Ectodermal cell (in vitro differentiated cells): ENCODE data around the gene PPARA.

Experiments used
- H3K27ac ChIP-seq: 2 replicates; pipeline ENCODE4 v1.7.0; 2013; ENCODE audit warnings: mild to moderate bottlenecking, low read depth, low read length; ENCODE audit not compliant: insufficient read depth, poor library complexity, severe bottlenecking
- H3K27me3 ChIP-seq: 2 replicates; pipeline ENCODE4 v1.7.0; 2013; ENCODE audit warnings: mild to moderate bottlenecking, low read length; ENCODE audit not compliant: insufficient read depth, control insufficient read depth, poor library complexity, severe bottlenecking
- H3K36me3 ChIP-seq: one replicate; pipeline ENCODE4 v1.7.0; 2013; ENCODE audit warnings: low read length; ENCODE audit not compliant: control insufficient read depth, insufficient read depth
- H3K4me1 ChIP-seq: one replicate; pipeline ENCODE4 v1.7.0; 2013; ENCODE audit warnings: low read length; ENCODE audit not compliant: control insufficient read depth, insufficient read depth
- H3K4me3 ChIP-seq: 2 replicates; pipeline ENCODE4 v1.7.0; 2013; ENCODE audit warnings: low read depth, low read length, control low read depth; ENCODE audit not compliant: insufficient read depth
- H3K9me3 ChIP-seq: 2 replicates; pipeline ENCODE4 v1.7.0; 2013; ENCODE audit warnings: mild to moderate bottlenecking, low read length, moderate library complexity; ENCODE audit not compliant: control insufficient read depth
- WGBS, 2 experiments: methylation state at CpG; one replicate each; pipeline ENCODE4 v1.1.7; 2013; ENCODE audit warnings: missing lambda C conversion rate in 2 of 2; 5-methylcytosine and 5-hydroxymethylcytosine counted together

The PPARA gene

GRCh38 chr22:46159212-46159611 is 8.9 kb downstream of the PPARA start:
- Histone ChIP-seq H3K27ac (no peak overlapping the region), H3K36me3 (no peaks in the 10 kb centered on the region), H3K9me3 (no peaks in the 10 kb centered on the region), H3K4me3 (no peak overlapping the region), H3K27me3 (no peaks in the 10 kb centered on the region), H3K4me1 (no peaks in the 10 kb centered on the region)
- whole genome bisulfite sequencing, 2 experiments, result 93 to 94% methylated on average over 7 of the region's 7 CpGs

DNA sequence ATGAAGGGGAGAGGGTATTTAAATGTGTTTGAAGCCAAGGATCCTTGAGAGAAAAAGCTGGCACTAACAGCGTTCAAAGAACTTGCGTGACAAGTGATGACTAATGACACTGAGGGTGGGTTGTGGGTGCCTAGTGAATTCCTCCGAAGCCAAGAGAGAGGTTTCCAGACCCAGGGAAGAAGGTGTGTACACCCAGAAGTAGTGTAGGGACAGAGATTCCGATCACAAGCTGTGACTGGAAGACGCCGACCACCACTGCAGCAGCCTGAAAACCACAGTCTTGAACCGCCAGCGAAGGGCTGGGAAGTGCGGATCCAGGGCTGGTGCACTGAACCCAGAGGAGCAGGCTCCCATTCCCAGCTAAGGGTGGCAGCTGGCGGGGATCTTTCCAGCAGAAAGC is 9.5 kb downstream of the PPARA start:
- H3K9me3 ChIP-seq, result no peaks in the 10 kb centered on the region
- H3K36me3 ChIP-seq, result no peaks in the 10 kb centered on the region
- no peaks in the 10 kb centered on the region for H3K27me3 ChIP-seq
- WGBS, 2 experiments, result 88 to 93% methylated on average over 10 of the region's 10 CpGs
- no peaks in the 10 kb centered on the region for H3K4me1 ChIP-seq
- H3K27ac ChIP-seq, result no peak overlapping the region
- no peak overlapping the region for H3K4me3 ChIP-seq

DNA sequence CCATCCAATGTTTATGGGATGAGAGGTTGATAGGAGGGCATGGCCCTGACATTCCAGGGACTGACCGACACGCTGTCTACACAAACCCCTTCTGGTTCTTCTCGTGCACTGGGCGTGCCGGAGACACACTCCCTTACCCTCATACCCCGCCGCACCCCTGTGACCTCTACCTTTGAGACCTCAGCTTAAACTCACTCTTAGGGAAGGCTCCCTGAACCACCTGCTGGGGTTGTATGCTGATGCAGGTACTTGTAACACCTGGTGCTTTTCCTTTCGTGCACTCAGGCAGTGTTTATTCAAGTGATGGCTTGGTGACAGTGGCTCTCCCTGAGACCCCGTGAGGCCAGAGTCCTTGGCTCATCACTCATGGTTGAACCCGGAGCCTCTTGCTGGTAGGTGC is 12.0 kb downstream of the PPARA start:
- Histone ChIP-seq H3K27ac (no peak overlapping the region), H3K4me3 (no peak overlapping the region), H3K27me3 (no peaks in the 10 kb centered on the region), H3K4me1 (no peaks in the 10 kb centered on the region), H3K36me3 (no peaks in the 10 kb centered on the region), H3K9me3 (no peaks in the 10 kb centered on the region)
- WGBS, 2 experiments, result 84 to 91% methylated on average over 10 of the region's 10 CpGs

DNA sequence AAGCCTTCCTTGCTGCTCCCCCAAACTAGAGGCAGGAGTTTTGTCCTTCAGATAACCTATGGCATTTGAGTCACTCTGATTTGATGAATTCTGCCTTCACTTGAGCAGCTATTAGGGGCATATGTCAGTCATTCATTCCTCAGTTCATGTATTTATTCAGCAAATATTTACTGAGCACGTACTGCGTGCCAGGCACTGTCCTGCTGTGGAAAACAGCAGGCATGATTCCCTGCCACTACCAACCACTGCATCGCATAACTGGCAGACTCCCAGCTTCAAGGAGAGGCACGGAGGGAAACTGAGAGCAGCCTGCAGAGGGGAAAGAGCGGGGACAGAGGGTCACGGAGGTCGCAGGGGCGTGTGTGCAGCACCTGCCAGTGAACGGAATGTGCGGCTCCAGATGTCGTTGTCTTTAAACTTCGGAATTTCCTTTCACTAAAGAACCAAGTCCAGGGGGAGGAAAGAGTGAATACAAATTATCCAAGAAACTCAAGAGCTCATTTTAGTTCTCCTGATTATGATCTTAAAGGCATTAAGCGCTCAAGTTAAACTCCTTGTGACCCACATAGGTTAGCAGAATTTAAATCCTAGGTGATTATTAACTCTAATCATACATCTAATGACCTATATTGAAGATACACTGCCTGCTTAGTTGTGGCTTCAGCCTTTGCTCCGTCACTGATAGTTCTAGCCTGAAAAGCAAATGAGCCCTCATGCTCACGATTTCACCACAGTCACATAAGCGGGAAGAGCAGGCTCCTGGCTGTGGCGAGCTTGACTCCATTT is 12.6 kb downstream of the PPARA start:
- Histone ChIP-seq H3K27me3 (no peaks in the 10 kb centered on the region), H3K27ac (no peak overlapping the region), H3K4me1 (no peaks in the 10 kb centered on the region), H3K36me3 (no peaks in the 10 kb centered on the region), H3K9me3 (no peaks in the 10 kb centered on the region), H3K4me3 (no peak overlapping the region)
- WGBS, 2 experiments, result 91 to 93% methylated on average over 17 of the region's 17 CpGs

DNA sequence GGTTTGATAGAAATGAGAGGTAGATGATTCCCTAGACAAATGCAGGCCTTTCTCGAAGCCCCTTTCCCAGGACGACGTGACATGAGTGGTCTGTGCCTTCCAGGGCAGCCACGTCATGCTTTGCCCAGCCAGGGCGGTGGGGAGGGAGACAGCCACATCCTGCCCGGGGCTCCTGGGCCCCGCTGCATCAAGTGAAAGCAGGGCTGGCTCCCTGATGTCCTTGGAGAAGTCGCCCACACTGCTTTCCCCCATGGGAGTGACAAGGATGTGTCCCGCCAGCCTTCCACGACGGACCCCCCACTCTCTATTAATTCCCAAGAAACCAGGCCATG is 13.2 kb downstream of the PPARA start:
- Histone ChIP-seq H3K4me3 (no peak overlapping the region), H3K4me1 (no peaks in the 10 kb centered on the region), H3K27ac (no peak overlapping the region), H3K36me3 (no peaks in the 10 kb centered on the region), H3K27me3 (no peaks in the 10 kb centered on the region), H3K9me3 (no peaks in the 10 kb centered on the region)
- WGBS, 2 experiments, result 90 to 92% methylated on average over 11 of the region's 11 CpGs

DNA sequence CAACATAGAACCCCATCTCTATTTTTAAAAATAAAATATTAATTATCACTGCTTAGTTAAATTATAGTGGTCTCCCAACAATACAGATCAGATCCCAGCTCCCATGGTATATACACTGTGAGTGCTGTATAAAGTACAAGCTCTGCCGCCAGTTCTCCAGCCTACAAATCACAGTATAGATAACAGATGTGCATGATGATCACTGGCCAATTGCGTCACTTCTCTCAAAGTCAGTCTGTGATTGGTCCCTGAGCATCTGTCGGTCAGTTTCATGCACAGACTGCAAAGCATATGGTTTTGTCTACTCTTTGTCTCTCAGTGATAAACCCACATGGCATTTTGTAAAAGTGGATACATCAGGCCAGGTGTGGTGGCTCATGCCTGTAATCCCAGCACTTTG is 15.7 kb downstream of the PPARA start:
- WGBS, 2 experiments, result 91 to 95% methylated on average over 3 of the region's 3 CpGs
- Histone ChIP-seq H3K4me3 (no peak overlapping the region), H3K27me3 (no peaks in the 10 kb centered on the region), H3K9me3 (no peaks in the 10 kb centered on the region), H3K4me1 (no peaks in the 10 kb centered on the region), H3K27ac (no peak overlapping the region), H3K36me3 (no peaks in the 10 kb centered on the region)

DNA sequence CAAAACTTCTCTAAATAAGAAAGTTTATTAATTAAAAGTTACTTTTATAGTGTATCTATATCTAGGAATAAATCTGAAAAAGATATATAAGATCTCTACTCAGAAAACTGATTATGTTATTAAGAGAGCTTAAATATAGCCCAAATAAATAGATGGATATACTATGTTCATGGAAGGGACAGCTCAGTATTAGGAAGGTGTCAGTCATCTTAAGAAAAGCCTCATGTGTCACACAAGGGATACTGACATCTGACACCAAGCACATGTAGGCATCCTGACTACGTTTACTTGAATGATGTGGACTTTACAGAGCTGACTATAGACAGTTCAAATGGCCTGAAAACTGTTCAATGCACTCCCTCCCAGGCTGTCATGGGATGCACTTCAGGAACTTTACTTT is 19.3 kb downstream of the PPARA start:
- Histone ChIP-seq H3K36me3 (no peaks in the 10 kb centered on the region), H3K27me3 (no peaks in the 10 kb centered on the region), H3K4me3 (no peak overlapping the region), H3K27ac (no peak overlapping the region), H3K9me3 (no peaks in the 10 kb centered on the region), H3K4me1 (no peaks in the 10 kb centered on the region)
- WGBS, 2 experiments, result 81 to 90% methylated on average over 1 of the region's 1 CpG

DNA sequence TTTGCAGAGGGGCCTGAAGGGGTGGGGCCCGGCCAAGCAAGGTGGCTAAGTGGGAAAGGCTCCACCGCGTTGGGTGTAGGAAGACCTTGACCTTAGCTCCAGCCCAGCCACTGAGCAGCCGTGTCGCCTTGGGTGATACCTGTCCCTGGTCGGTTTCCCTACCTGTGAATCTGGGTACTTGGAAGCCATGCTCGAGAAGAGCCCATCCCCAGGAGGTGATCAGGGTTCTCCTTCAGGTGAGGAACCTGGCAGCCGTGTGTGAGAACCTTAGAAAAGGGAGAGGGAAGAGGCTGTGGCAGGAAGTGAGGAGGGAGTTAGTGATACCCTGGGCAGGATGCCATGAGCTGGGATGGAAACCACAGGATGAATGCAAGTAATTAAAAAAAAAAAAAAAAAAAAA is 21.6 kb downstream of the PPARA start:
- no peaks in the 10 kb centered on the region for H3K36me3 ChIP-seq
- no peaks in the 10 kb centered on the region for H3K9me3 ChIP-seq
- no peak overlapping the region for H3K27ac ChIP-seq
- H3K27me3 ChIP-seq, result no peaks in the 10 kb centered on the region
- H3K4me3 ChIP-seq, result no peak overlapping the region
- WGBS, 2 experiments, result 93 to 94% methylated on average over 8 of the region's 8 CpGs
- no peaks in the 10 kb centered on the region for H3K4me1 ChIP-seq

DNA sequence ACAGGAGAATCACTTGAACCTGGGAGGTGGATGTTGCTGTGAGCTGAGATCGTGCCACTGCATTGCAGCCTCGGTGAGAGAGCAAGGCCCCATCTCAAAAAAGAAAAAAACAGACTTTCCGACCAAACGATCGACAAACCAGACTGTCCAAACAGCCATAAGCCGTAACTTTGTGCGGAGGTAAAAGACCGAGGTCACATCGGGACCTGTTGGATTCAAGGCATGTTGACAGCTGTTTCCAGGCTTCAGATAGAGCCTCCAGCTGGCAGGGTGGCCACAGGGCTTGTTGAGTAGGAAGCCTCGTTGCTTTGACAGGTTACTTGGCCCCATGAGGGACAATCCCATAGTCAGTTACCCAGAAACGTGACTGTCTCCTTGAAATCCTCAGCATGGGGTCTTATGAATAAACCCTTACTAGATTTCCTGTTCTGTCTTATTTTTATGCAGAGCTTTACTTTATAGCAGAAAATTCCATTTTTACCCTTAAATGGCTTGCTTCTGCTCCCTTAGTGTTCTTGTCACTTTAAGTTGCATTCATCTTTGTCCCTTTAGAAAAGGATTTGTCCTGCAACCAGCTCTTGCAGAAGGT is 22.3 kb downstream of the PPARA start:
- no peaks in the 10 kb centered on the region for H3K27me3 ChIP-seq
- no peaks in the 10 kb centered on the region for H3K36me3 ChIP-seq
- no peaks in the 10 kb centered on the region for H3K4me1 ChIP-seq
- 87 to 91% methylated on average over 11 of the region's 11 CpGs for WGBS, 2 experiments
- no peak overlapping the region for H3K4me3 ChIP-seq
- H3K27ac ChIP-seq, result no peak overlapping the region
- no peaks in the 10 kb centered on the region for H3K9me3 ChIP-seq

DNA sequence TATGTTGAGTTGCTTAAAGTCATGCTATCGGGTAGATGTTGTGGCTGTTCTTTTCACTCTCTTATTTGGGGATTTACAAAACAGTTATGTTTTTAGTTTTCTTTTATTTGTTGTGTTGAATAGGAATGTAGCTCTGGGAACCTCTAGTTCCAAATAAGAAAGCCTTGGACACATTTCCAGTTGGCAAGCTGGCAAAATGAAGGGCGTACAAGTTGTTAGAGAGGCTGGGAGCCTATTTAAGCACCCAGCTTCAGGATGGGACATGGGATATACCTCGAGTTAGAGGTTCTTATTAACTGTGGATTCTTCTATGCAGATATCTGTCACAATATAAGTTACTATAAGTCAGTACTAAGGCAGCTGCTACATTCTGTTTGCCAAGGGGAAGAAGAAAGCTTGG is 22.8 kb downstream of the PPARA start:
- Histone ChIP-seq H3K36me3 (no peaks in the 10 kb centered on the region), H3K9me3 (no peaks in the 10 kb centered on the region), H3K4me1 (no peaks in the 10 kb centered on the region), H3K27me3 (no peaks in the 10 kb centered on the region), H3K27ac (no peak overlapping the region), H3K4me3 (no peak overlapping the region)
- 80 to 90% methylated on average over 3 of the region's 3 CpGs for WGBS, 2 experiments
